ENCODE measurements around the gene NDRG3. TPM values are rescaled to one million over a fixed set of nuclear protein-coding genes. Genes with fewer than 3 reads are reported as not detected.

The NDRG3 gene
- total and polyA plus RNA-seq, 2 of the 8 experiments (the other 6 are each of a cell fraction or from before 2014, with no cell fraction given): 25.7 to 32.3 TPM

DNA sequence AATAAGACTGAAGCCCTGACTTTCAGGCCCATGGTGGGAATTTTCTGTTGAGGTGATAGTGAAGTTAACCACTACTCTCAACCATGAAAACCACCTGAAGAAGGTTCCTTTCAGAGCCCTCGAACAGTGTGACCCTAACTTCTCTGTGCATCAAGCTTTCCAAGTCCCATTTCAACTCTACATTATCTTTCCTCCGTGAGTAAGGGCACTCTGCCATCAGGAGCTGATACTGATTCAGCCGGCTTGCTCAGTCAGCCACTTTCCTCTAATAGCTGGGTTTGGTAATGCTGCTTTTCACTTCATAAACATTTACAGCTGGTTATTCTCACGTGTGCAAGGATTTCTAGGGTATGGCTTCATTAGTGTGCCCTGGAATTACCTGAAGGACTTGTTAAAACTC is 89.2 kb downstream of the NDRG3 start:
- H2BK120ac ChIP-seq (replicated peaks; ENCODE audit: low read depth, low read length): no peak overlapping the region
- H3K4me3 ChIP-seq (ENCODE audit: extremely low read depth in 1 of 4, insufficient read depth in 2 of 4, low read depth in 3 of 4, low read length in 4 of 4): no peak overlapping the region
- no peaks in the 10 kb centered on the region for H4K20me1 ChIP-seq (replicated peaks in 1 of 2; ENCODE audit: control insufficient read depth in 1 of 2, insufficient read depth in 2 of 2, low read length in 2 of 2)
- CTCF ChIA-PET (ENCODE audit: partially characterized antibody): interaction anchor here (0.5 to 1.8 kb wide), 6 partner anchors 21 to 186 kb away, joined by 3 to 5 read pairs (median 3); partner anchors contain the start of gene DSN1
- H3K4ac ChIP-seq (replicated peaks; ENCODE audit: insufficient read length, low read depth, low read length): no peak overlapping the region
- TF ChIP-seq RBBP5 (IDR thresholded peaks at IDR 0.05; ENCODE audit: borderline replicate concordance, low read depth, low read length) (no peak), BCL11A (IDR thresholded peaks at IDR 0.05; ENCODE audit: low read depth in 2 of 2, low read length in 2 of 2) (no peak), SP1 (IDR thresholded peaks at IDR 0.05; ENCODE audit: low read depth, low read length) (no peak), PHF8 (conservative IDR thresholded peaks at IDR 0.05; ENCODE audit: low read depth, low read length) (no peak)
- TF ChIP-seq, protein P1, sequence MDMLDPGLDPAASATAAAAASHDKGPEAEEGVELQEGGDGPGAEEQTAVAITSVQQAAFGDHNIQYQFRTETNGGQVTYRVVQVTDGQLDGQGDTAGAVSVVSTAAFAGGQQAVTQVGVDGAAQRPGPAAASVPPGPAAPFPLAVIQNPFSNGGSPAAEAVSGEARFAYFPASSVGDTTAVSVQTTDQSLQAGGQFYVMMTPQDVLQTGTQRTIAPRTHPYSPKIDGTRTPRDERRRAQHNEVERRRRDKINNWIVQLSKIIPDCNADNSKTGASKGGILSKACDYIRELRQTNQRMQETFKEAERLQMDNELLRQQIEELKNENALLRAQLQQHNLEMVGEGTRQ (IDR thresholded peaks at IDR 0.05; ENCODE audit: low read length): no peak
- no peak overlapping the region for H2BK20ac ChIP-seq (ENCODE audit: low read length)
- H2AK5ac ChIP-seq (ENCODE audit: low read depth, low read length): no peak overlapping the region
- H3K79me2 ChIP-seq (ENCODE audit: control insufficient read depth in 1 of 2, insufficient read depth in 2 of 2, low read length in 2 of 2): no peaks in the 10 kb centered on the region
- no peak overlapping the region for H3K27ac ChIP-seq (ENCODE audit: low read depth, low read length)
- H3K56ac ChIP-seq (replicated peaks; ENCODE audit: insufficient read length, low read depth, low read length): no peak overlapping the region
- no peak overlapping the region for H3K18ac ChIP-seq (ENCODE audit: extremely low read depth, low read length)
- no peak overlapping the region for H4K8ac ChIP-seq (ENCODE audit: extremely low read depth, insufficient read depth, low read length)
- DNase-seq (ENCODE audit: low read depth in 1 of 2, low spot score in 2 of 2) (no peak), FAIRE-seq (no peak)
- H3K14ac ChIP-seq (ENCODE audit: insufficient read length): no peak overlapping the region
- H3K9ac ChIP-seq (replicated peaks in 1 of 4; ENCODE audit: extremely low read depth in 1 of 4, low read depth in 3 of 4, low read length in 3 of 4): no peak overlapping the region
- H3K4me2 ChIP-seq (ENCODE audit: insufficient read depth in 1 of 2, low read depth in 2 of 2, low read length in 2 of 2): no peak overlapping the region
- H3K79me1 ChIP-seq (ENCODE audit: low read depth, low read length): no peaks in the 10 kb centered on the region
- no peak overlapping the region for H3K23ac ChIP-seq (ENCODE audit: insufficient read length)
- H4K5ac ChIP-seq (ENCODE audit: insufficient read length, low read depth, low read length): no peak overlapping the region
- no peak overlapping the region for H2BK5ac ChIP-seq (ENCODE audit: low read depth, low read length)
- POLR2A ChIA-PET (ENCODE audit: partially characterized antibody): interaction anchor here (1.1 kb wide), 1 partner anchor 21 kb away, joined by 6 read pairs; no protein-coding TSS in a partner anchor
- no peak overlapping the region for H4K91ac ChIP-seq (replicated peaks; ENCODE audit: insufficient read length, low read length)
- H3K9me3 ChIP-seq (ENCODE audit: insufficient read depth in 2 of 2, low read depth in 1 of 2, low read length in 1 of 2): no peaks in the 10 kb centered on the region
- no peak overlapping the region for H2BK15ac ChIP-seq (ENCODE audit: low read length)
- H3K4me1 ChIP-seq (replicated peaks in 1 of 4; ENCODE audit: control insufficient read depth in 3 of 4, insufficient read depth in 4 of 4, low read length in 3 of 4): no peaks in the 10 kb centered on the region
- H3K36me3 ChIP-seq (ENCODE audit: control insufficient read depth in 2 of 4, insufficient read depth in 4 of 4, low read length in 3 of 4): peaks cover 0 to 3% (median 1%) of the 10 kb centered on the region in 4 experiments; a peak in 3 of 8 replicates
- no peaks in the 10 kb centered on the region for H3K23me2 ChIP-seq (ENCODE audit: low read depth, low read length)
- H3K27me3 ChIP-seq (replicated peaks in 1 of 4; ENCODE audit: control insufficient read depth in 3 of 4, extremely low read depth in 1 of 4, insufficient read depth in 3 of 4, low read length in 3 of 4): no peaks in the 10 kb centered on the region
- H2BK12ac ChIP-seq (ENCODE audit: low read depth, low read length): no peak overlapping the region
- H2AFZ ChIP-seq (ENCODE audit: low read length): no peak overlapping the region
- WGBS, 2 experiments (ENCODE audit: extremely low coverage in 1 of 2, insufficient coverage in 1 of 2, insufficient read length in 1 of 2, insufficient replicate concordance in 2 of 2, low coverage in 1 of 2, low lambda C conversion rate in 2 of 2, missing lambda C conversion rate in 1 of 2): 87% methylated on average over 4 of the region's 4 CpGs; no CpG with 5 or more reads in 1 of the 2 experiments

Measured in H1 (cell line).